ENCODE data around the gene HCN4. TPM values are rescaled to one million over a fixed set of nuclear protein-coding genes. Genes with fewer than 3 reads are reported as not detected.

Gene HCN4
- total RNA-seq, 3 donors from 2014 or later (not counting 1 experiment from before 2014, with no cell fraction given) = not detected

GRCh38 chr15:73354241-73354640, 14.5 kb downstream of the HCN4 start:
- Mint-ChIP-seq H3K36me3 (no peaks in the 10 kb centered on the region), H3K27ac (no peak overlapping the region)
- no peak for ATAC-seq

GRCh38 chr15:73353734-73354133, 15.0 kb downstream of the HCN4 start:
- 55% methylated on average over 2 of the region's 3 CpGs for WGBS (ENCODE audit: insufficient coverage)
- intact Hi-C loops (cut with micrococcal nuclease) = no loop called here

More at GRCh38 chr15:73354241-73354640, 14.5 kb downstream of the HCN4 start:
- Histone ChIP-seq H3K4me1 (ENCODE audit: control insufficient read depth, insufficient read depth, low read length) (no peaks in the 10 kb centered on the region), H3K27me3 (ENCODE audit: control insufficient read depth, insufficient read depth, low read length) (no peaks in the 10 kb centered on the region), H3K9me3 (ENCODE audit: control insufficient read depth, insufficient read depth, low read length) (no peaks in the 10 kb centered on the region), H3K36me3 (ENCODE audit: control insufficient read depth, insufficient read depth, low read length) (no peaks in the 10 kb centered on the region), H3K4me3 (ENCODE audit: low read length) (no peak overlapping the region), H3K27ac (ENCODE audit: low read length) (no peak overlapping the region)
- Mint-ChIP-seq H3K9me3 (no peaks in the 10 kb centered on the region), H3K27me3 (ENCODE audit: low read depth in 2 of 2) (peaks cover 3 to 8% of the 10 kb centered on the region in 2 donors), H3K4me1 (no peaks in the 10 kb centered on the region), H3K4me3 (no peak overlapping the region)
- TF ChIP-seq, protein P1, sequence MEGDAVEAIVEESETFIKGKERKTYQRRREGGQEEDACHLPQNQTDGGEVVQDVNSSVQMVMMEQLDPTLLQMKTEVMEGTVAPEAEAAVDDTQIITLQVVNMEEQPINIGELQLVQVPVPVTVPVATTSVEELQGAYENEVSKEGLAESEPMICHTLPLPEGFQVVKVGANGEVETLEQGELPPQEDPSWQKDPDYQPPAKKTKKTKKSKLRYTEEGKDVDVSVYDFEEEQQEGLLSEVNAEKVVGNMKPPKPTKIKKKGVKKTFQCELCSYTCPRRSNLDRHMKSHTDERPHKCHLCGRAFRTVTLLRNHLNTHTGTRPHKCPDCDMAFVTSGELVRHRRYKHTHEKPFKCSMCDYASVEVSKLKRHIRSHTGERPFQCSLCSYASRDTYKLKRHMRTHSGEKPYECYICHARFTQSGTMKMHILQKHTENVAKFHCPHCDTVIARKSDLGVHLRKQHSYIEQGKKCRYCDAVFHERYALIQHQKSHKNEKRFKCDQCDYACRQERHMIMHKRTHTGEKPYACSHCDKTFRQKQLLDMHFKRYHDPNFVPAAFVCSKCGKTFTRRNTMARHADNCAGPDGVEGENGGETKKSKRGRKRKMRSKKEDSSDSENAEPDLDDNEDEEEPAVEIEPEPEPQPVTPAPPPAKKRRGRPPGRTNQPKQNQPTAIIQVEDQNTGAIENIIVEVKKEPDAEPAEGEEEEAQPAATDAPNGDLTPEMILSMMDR (IDR thresholded peaks at IDR 0.05) = no peak
- DNase-seq = no peak
- intact Hi-C loops (cut with micrococcal nuclease) = no loop called here
- 96% methylated on average over 4 of the region's 4 CpGs for WGBS (ENCODE audit: insufficient coverage)

DNA sequence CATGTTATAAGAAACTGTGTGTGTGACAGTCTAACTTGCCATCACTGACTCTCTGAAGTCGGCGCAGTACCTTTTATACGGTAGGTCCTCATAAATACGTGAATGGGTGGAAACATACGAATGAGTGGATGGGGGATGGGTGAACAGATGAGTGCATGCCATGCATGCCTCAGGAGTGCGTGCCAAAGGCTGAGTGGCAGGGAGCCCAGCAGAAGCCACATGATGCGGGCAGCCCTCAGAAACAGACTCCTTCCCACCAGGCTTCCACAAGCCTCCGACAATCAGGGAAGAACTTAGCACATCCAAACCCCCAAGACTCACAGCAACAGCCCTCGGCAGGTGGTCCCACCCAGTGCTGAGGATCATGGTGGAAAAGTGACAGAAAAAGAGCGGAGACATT, 16.7 kb downstream of the HCN4 start:
- no peak overlapping the region for H3K4me3 Mint-ChIP-seq
- Histone ChIP-seq H3K4me1 (ENCODE audit: control insufficient read depth, insufficient read depth, low read length) (no peaks in the 10 kb centered on the region), H3K27ac (ENCODE audit: low read length) (no peak overlapping the region), H3K9me3 (ENCODE audit: control insufficient read depth, insufficient read depth, low read length) (peaks cover 3% of the 10 kb centered on the region), H3K4me3 (ENCODE audit: low read length) (no peak overlapping the region), H3K27me3 (ENCODE audit: control insufficient read depth, insufficient read depth, low read length) (no peaks in the 10 kb centered on the region), H3K36me3 (ENCODE audit: control insufficient read depth, insufficient read depth, low read length) (no peaks in the 10 kb centered on the region)
- H3K36me3 Mint-ChIP-seq = no peaks in the 10 kb centered on the region
- DNase-seq = no peak
- intact Hi-C loops (cut with micrococcal nuclease) = no loop called here
- no peaks in the 10 kb centered on the region for H3K4me1 Mint-ChIP-seq
- H3K27me3 Mint-ChIP-seq (ENCODE audit: low read depth in 2 of 2) = peaks cover 3 to 8% of the 10 kb centered on the region in 2 donors
- TF ChIP-seq, protein P1 (IDR thresholded peaks at IDR 0.05) = no peak
- 89% methylated on average over 10 of the region's 10 CpGs for WGBS (ENCODE audit: insufficient coverage)
- no peak overlapping the region for H3K27ac Mint-ChIP-seq
- no peaks in the 10 kb centered on the region for H3K9me3 Mint-ChIP-seq
- ATAC-seq = no peak

More at GRCh38 chr15:73353734-73354133, 15.0 kb downstream of the HCN4 start:
- no peaks in the 10 kb centered on the region for H3K9me3 ChIP-seq (ENCODE audit: control insufficient read depth, insufficient read depth, low read length)
- Mint-ChIP-seq H3K9me3 (no peaks in the 10 kb centered on the region), H3K27ac (no peak overlapping the region), H3K27me3 (ENCODE audit: low read depth in 2 of 2) (peaks cover 3 to 8% of the 10 kb centered on the region in 2 donors), H3K36me3 (no peaks in the 10 kb centered on the region), H3K4me3 (no peak overlapping the region), H3K4me1 (no peaks in the 10 kb centered on the region)
- DNase-seq = no peak
- H3K4me3 ChIP-seq (ENCODE audit: low read length) = no peak overlapping the region
- H3K27me3 ChIP-seq (ENCODE audit: control insufficient read depth, insufficient read depth, low read length) = no peaks in the 10 kb centered on the region
- H3K27ac ChIP-seq (ENCODE audit: low read length) = no peak overlapping the region
- no peaks in the 10 kb centered on the region for H3K36me3 ChIP-seq (ENCODE audit: control insufficient read depth, insufficient read depth, low read length)
- TF ChIP-seq, protein P1 (IDR thresholded peaks at IDR 0.05) = no peak
- H3K4me1 ChIP-seq (ENCODE audit: control insufficient read depth, insufficient read depth, low read length) = no peaks in the 10 kb centered on the region
- no peak for ATAC-seq

DNA sequence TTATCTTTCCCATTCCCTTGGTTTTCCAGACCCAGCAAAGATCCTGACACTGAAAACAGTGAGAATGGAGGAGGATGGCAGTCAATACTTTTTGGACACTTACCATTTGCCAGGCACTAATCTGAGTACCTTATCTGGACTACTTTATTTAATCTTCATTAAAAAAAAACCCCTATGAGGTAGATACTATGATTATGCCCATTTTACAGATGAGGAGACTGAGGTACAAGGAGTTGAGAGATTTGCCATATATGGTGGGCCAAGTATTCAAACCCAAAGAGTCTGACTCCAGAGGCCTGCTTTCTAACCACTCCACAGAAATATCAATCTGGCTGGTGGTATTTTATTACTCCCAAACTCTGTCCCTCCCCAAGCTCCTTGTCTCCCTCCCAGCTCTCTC, 19.6 kb downstream of the HCN4 start:
- no peaks in the 10 kb centered on the region for H3K4me1 Mint-ChIP-seq
- DNase-seq (no peak), ATAC-seq (no peak)
- Histone ChIP-seq H3K27me3 (ENCODE audit: control insufficient read depth, insufficient read depth, low read length) (no peaks in the 10 kb centered on the region), H3K36me3 (ENCODE audit: control insufficient read depth, insufficient read depth, low read length) (no peaks in the 10 kb centered on the region), H3K9me3 (ENCODE audit: control insufficient read depth, insufficient read depth, low read length) (peaks cover 3% of the 10 kb centered on the region), H3K27ac (ENCODE audit: low read length) (no peak overlapping the region), H3K4me1 (ENCODE audit: control insufficient read depth, insufficient read depth, low read length) (no peaks in the 10 kb centered on the region), H3K4me3 (ENCODE audit: low read length) (no peak overlapping the region)
- intact Hi-C loops (cut with micrococcal nuclease) = no loop called here
- H3K27me3 Mint-ChIP-seq (ENCODE audit: low read depth in 2 of 2) = peaks cover 0 to 3% of the 10 kb centered on the region in 2 donors
- no peaks in the 10 kb centered on the region for H3K36me3 Mint-ChIP-seq
- H3K4me3 Mint-ChIP-seq = no peak overlapping the region
- TF ChIP-seq, protein P1 (IDR thresholded peaks at IDR 0.05) = no peak
- no peaks in the 10 kb centered on the region for H3K9me3 Mint-ChIP-seq
- no peak overlapping the region for H3K27ac Mint-ChIP-seq

All from natural killer cell (primary cell).